Sigmoid colon (tissue), 4 donors: Measurements from ENCODE around the gene HAUS5.

Experiments
- EP300 ChIP-seq, 4 donors: sonication (generic); formaldehyde crosslinking; IDR thresholded peaks; one replicate each; pipeline ENCODE4 v1.6.1; 2017; ENCODE audit warnings: antibody characterized with exemption in 4 of 4
- POLR2A ChIP-seq, 2 donors: fragments of 450-650 bp; IDR thresholded peaks; one replicate each; pipeline ENCODE4 v1.6.1; 2016; ENCODE audit warnings: antibody characterized with exemption in 2 of 2, mild to moderate bottlenecking in 2 of 2, moderate library complexity in 2 of 2
- POLR2AphosphoS5 ChIP-seq, 4 donors: sonication (generic); formaldehyde crosslinking; IDR thresholded peaks; one replicate each; pipeline ENCODE4 v1.6.1; 2017; ENCODE audit warnings: antibody characterized with exemption in 4 of 4
- TF ChIP-seq, protein P1 (sequence below), 4 experiments: fragments of 450-650 bp in 3 of 4; fragments of 200-600 bp in 1 of 4; IDR thresholded peaks; one replicate each; pipeline ENCODE4 v1.5.1; 2016 to 2019; ENCODE audit warnings: antibody characterized with exemption in 4 of 4, mild to moderate bottlenecking in 3 of 4, moderate library complexity in 2 of 4

DNA sequence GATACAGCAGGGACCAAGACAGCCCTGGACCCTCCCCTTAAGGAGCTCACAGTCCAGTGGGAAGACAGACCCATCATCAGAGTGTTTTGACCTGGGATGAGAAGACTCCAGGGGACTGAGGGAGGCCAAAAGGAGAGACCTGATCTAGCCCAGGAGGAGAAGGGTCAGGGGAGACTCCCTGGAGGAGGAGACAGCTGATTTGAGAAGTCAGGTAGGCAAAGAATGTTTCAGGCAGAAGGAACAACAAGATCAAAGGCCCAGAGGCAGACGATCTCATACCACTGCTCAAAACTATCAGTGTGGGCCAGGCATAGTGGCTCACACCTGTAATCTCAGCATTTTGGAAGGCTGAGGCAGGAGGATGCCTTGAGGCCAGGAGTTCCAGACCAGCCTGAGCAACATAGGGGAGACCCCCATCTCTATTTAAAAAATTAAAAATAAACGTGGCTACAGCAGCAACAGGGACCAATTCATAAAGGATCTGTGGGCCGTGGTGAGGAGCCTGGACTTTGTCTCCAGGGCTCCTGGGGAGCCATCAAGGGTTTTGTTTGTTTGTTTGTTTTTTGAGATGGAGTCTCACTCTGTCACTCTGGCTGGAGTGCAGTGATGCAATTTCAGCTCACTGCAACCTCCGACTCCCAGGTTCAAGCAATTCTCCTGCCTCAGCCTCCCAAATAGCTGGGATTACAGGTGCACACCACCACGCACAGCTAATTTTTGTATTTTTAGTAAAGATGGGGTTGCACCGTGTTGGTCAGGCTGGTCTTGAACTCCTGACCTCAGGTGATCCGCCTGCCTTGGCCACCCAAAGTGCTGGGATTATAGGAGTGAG lies 33.4 kb downstream of the HAUS5 start:
- TF ChIP-seq, protein P1, sequence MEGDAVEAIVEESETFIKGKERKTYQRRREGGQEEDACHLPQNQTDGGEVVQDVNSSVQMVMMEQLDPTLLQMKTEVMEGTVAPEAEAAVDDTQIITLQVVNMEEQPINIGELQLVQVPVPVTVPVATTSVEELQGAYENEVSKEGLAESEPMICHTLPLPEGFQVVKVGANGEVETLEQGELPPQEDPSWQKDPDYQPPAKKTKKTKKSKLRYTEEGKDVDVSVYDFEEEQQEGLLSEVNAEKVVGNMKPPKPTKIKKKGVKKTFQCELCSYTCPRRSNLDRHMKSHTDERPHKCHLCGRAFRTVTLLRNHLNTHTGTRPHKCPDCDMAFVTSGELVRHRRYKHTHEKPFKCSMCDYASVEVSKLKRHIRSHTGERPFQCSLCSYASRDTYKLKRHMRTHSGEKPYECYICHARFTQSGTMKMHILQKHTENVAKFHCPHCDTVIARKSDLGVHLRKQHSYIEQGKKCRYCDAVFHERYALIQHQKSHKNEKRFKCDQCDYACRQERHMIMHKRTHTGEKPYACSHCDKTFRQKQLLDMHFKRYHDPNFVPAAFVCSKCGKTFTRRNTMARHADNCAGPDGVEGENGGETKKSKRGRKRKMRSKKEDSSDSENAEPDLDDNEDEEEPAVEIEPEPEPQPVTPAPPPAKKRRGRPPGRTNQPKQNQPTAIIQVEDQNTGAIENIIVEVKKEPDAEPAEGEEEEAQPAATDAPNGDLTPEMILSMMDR (IDR thresholded peaks at IDR 0.05): no peak
- no peak for TF ChIP-seq POLR2AphosphoS5 (IDR thresholded peaks at IDR 0.05)
- TF ChIP-seq POLR2A (IDR thresholded peaks at IDR 0.05): no peak
- TF ChIP-seq EP300 (IDR thresholded peaks at IDR 0.05): no peak
